NCI-H226 (cell line): ENCODE data around the gene UBTD2.

ENCODE experiments used
- DNase-seq: peaks from one replicate; pipeline ENCODE4 v3.0.0-alpha.2; 2015

Gene UBTD2

GRCh38 chr5:172188893-172189692 lies 94.5 kb downstream of the UBTD2 start:
- DNase-seq, result no peak

GRCh38 chr5:172188033-172188892 lies 95.3 kb downstream of the UBTD2 start, which contains the start of gene STK10:
STK10 (minus strand) TSS chr5:172188224; CDS start chr5:172188042, 182 bp downstream.
- peak; percentile 87 for DNase-seq

GRCh38 chr5:172187118-172188032 lies 96.2 kb downstream of the UBTD2 start:
- peak; percentile 92 for DNase-seq

- DNase-seq, result no peak
These were observed 97.4 kb downstream of the UBTD2 start for GRCh38 chr5:172186114-172186695.

- DNase-seq, result no peak
These were observed 98.5 kb downstream of the UBTD2 start for GRCh38 chr5:172185096-172185461.

GRCh38 chr5:172183881-172184280 lies 99.7 kb downstream of the UBTD2 start:
- DNase-seq, result no peak

- DNase-seq, result no peak
These were observed 101.3 kb downstream of the UBTD2 start for GRCh38 chr5:172182291-172182690.

- no peak for DNase-seq
These were observed 102.6 kb downstream of the UBTD2 start for GRCh38 chr5:172180936-172181335.

- peak; percentile 31 for DNase-seq
These were observed 104.3 kb downstream of the UBTD2 start for GRCh38 chr5:172178991-172179989.

- DNase-seq, result no peak
These were observed 105.1 kb downstream of the UBTD2 start for GRCh38 chr5:172178301-172178987.

GRCh38 chr5:172177176-172177575 lies 106.4 kb downstream of the UBTD2 start:
- no peak for DNase-seq

GRCh38 chr5:172175263-172175719 lies 108.3 kb downstream of the UBTD2 start:
- no peak for DNase-seq

- peak; percentile 72 for DNase-seq
These were observed 109.9 kb downstream of the UBTD2 start for GRCh38 chr5:172173564-172174153.

GRCh38 chr5:172172912-172173563 lies 110.5 kb downstream of the UBTD2 start:
- DNase-seq, result no peak

GRCh38 chr5:172171118-172171517 lies 112.4 kb downstream of the UBTD2 start:
- DNase-seq, result no peak

GRCh38 chr5:172170251-172170701 lies 113.3 kb downstream of the UBTD2 start:
- no peak for DNase-seq

- no peak for DNase-seq
These were observed 114.3 kb downstream of the UBTD2 start for GRCh38 chr5:172169216-172169615.

GRCh38 chr5:172168311-172168710 lies 115.3 kb downstream of the UBTD2 start:
- DNase-seq, result no peak

GRCh38 chr5:172167895-172168294 lies 115.7 kb downstream of the UBTD2 start:
- DNase-seq, result no peak
